ENCODE results near the gene PRKCZ. TPM values are rescaled to one million over a fixed set of nuclear protein-coding genes. Genes with fewer than 3 reads are reported as not detected.

PRKCZ gene
- total RNA-seq, 1 experiment from 2014 or later: 0.58 TPM

DNA sequence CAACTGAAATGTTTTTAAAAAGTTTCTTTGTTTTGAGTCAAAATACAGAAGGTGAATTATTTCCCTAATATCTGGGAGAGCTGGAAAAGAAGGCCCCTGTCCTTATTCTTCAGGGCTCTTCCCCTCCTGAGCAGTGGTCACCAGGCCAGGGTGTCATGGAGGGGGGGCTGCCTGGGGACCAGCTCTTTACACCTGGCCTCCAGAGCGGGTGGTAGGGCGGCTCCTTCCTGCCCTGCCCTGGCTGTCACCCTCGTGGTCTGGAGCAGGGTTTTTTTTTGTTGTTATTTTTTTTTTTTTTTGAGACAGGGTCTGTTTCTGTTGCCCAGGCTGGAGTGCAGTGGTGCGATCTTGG, 184.5 kb downstream of the PRKCZ start:
- Histone ChIP-seq H3K27me3 (replicated peaks) (no peaks in the 10 kb centered on the region), H3K9me3 (replicated peaks) (no peaks in the 10 kb centered on the region; the same call in 1 of the 2 replicates), H3K27ac (no peak overlapping the region), H3K36me3 (peaks cover 53% of the 10 kb centered on the region), H3K4me3 (no peak overlapping the region), H3K4me1 (replicated peaks) (peaks cover 37% of the 10 kb centered on the region)
- peak in 1 of 2 experiments; percentile 36 for DNase-seq (ENCODE audit: low read depth in 1 of 2, low spot score in 2 of 2)

Other genes starting within 250 kb of the PRKCZ start
- gene GNB1, start 159.3 kb upstream of the PRKCZ start, total RNA-seq (2014; rRNA removed; shearing (Covaris generic)): 98.9 and 108 TPM in 2 replicates
- gene CALML6, start 135.2 kb upstream of the PRKCZ start, total RNA-seq (2014; rRNA removed; shearing (Covaris generic)): 0.41 TPM in 1 of 2 replicates, not detected in the other
- 0.87 TPM in 1 of 2 replicates, not detected in the other for gene TMEM52, start 131.1 kb upstream of the PRKCZ start, total RNA-seq (2014; rRNA removed; shearing (Covaris generic))
- not detected in 2 replicates for gene CFAP74, start 46.6 kb upstream of the PRKCZ start, total RNA-seq (2014; rRNA removed; shearing (Covaris generic))
- not detected in 2 replicates for gene GABRD, start 31.1 kb upstream of the PRKCZ start, total RNA-seq (2014; rRNA removed; shearing (Covaris generic))
- gene FAAP20, start 144.4 kb downstream of the PRKCZ start, total RNA-seq (2014; rRNA removed; shearing (Covaris generic)): 39.2 and 48.6 TPM in 2 replicates
- 9.6 and 24.3 TPM in 2 replicates for gene SKI, start 177.9 kb downstream of the PRKCZ start, total RNA-seq (2014; rRNA removed; shearing (Covaris generic))

All from SJSA1 (cell line).